CD14-positive monocyte (primary cell): ENCODE data around the gene TLR9. TPM values are rescaled to one million over a fixed set of nuclear protein-coding genes. Genes with fewer than 3 reads are reported as not detected.

Experiments
- DNase-seq, 3 donors: peaks; one replicate each; pipeline ENCODE4 v3.0.0-alpha.2; 2011 to 2022
- H2AFZ ChIP-seq: 2 replicates; pipeline ENCODE4 v1.6.0; 2012; ENCODE audit warnings: mild to moderate bottlenecking, low read depth, low read length, inconsistent platforms; ENCODE audit not compliant: insufficient read depth, poor library complexity, severe bottlenecking
- H3K27ac ChIP-seq, 2 donors: 1 replicate in 1 of 2; 2 replicates in 1 of 2; pipeline ENCODE4 v1.5.1; 2012 to 2013; ENCODE audit warnings: low read length in 2 of 2, control low read depth in 1 of 2, inconsistent platforms in 1 of 2, low read depth in 1 of 2, mild to moderate bottlenecking in 1 of 2
- H3K27me3 ChIP-seq, 2 donors: one replicate each; pipeline versions ENCODE4 v1.6.0 to v1.6.1; 2011 to 2013; ENCODE audit warnings: low read length in 2 of 2; ENCODE audit not compliant: control insufficient read depth in 2 of 2, insufficient read depth in 2 of 2
- H3K36me3 ChIP-seq, 2 donors: replicated peaks in 1 of 2; 1 replicate in 1 of 2; 2 replicates in 1 of 2; pipeline versions ENCODE4 v1.5.1 to v1.6.1; 2012 to 2013; ENCODE audit warnings: low read length in 2 of 2, control low read depth in 1 of 2, inconsistent platforms in 1 of 2, mild to moderate bottlenecking in 1 of 2; ENCODE audit not compliant: insufficient read depth in 2 of 2, control insufficient read depth in 1 of 2
- H3K4me1 ChIP-seq, 2 donors: 1 replicate in 1 of 2; 2 replicates in 1 of 2; pipeline versions ENCODE4 v1.5.1 to v1.6.1; 2012 to 2013; ENCODE audit warnings: low read length in 2 of 2, control low read depth in 1 of 2, inconsistent platforms in 1 of 2, mild to moderate bottlenecking in 1 of 2, moderate library complexity in 1 of 2; ENCODE audit not compliant: insufficient read depth in 2 of 2, control insufficient read depth in 1 of 2
- H3K4me2 ChIP-seq: replicated peaks from 2 replicates; pipeline ENCODE3; 2012; ENCODE audit warnings: low read length, moderate library complexity, mild to moderate bottlenecking; ENCODE audit not compliant: poor library complexity, severe bottlenecking; ENCODE audit errors: extremely low read depth
- H3K4me3 ChIP-seq, 3 experiments: fragments of 200-600 bp in 1 of 3; sonication (generic) in 1 of 3; replicated peaks in 1 of 3; 1 replicate in 2 of 3; 2 replicates in 1 of 3; pipeline ENCODE4 v1.5.1; 2011 to 2013; ENCODE audit warnings: low read length in 3 of 3, mild to moderate bottlenecking in 3 of 3, control low read depth in 2 of 3, low read depth in 2 of 3, inconsistent platforms in 1 of 3, moderate library complexity in 1 of 3
- H3K79me2 ChIP-seq: 2 replicates; pipeline ENCODE4 v1.6.0; 2012; ENCODE audit warnings: mild to moderate bottlenecking, control low read depth, inconsistent platforms, low read length, moderate library complexity; ENCODE audit not compliant: insufficient read depth
- H3K9ac ChIP-seq: 2 replicates; pipeline ENCODE4 v1.6.0; 2017; ENCODE audit warnings: low read length, mild to moderate bottlenecking; ENCODE audit not compliant: insufficient read depth, poor library complexity, severe bottlenecking
- H3K9me3 ChIP-seq, 2 donors: replicated peaks in 1 of 2; 1 replicate in 1 of 2; 2 replicates in 1 of 2; pipeline versions ENCODE4 v1.5.1 to v1.6.1; 2012 to 2013; ENCODE audit warnings: low read length in 2 of 2, control low read depth in 1 of 2; ENCODE audit not compliant: control insufficient read depth in 1 of 2, insufficient read depth in 1 of 2
- H4K20me1 ChIP-seq: 2 replicates; pipeline ENCODE4 v1.6.0; 2012; ENCODE audit warnings: mild to moderate bottlenecking, low read length, control low read depth, moderate library complexity; ENCODE audit not compliant: insufficient read depth
- H3K27ac Mint-ChIP-seq, 7 donors: one replicate each; pipeline ENCODE4 v1.8.0; 2020; ENCODE audit warnings: mild to moderate bottlenecking in 7 of 7, mixed read lengths in 7 of 7, moderate library complexity in 6 of 7, inconsistent platforms in 2 of 7
- H3K27me3 Mint-ChIP-seq, 3 donors: one replicate each; pipeline ENCODE4 v1.8.0; 2021 to 2022; ENCODE audit warnings: low read depth in 3 of 3, mild to moderate bottlenecking in 3 of 3, mixed read lengths in 3 of 3, moderate library complexity in 3 of 3, inconsistent platforms in 1 of 3
- H3K36me3 Mint-ChIP-seq, 2 donors: one replicate each; pipeline ENCODE4 v1.8.0; 2020; ENCODE audit warnings: mixed read lengths in 2 of 2, inconsistent platforms in 1 of 2, mild to moderate bottlenecking in 1 of 2
- H3K4me1 Mint-ChIP-seq: one replicate; pipeline ENCODE4 v1.8.0; 2020; ENCODE audit warnings: mild to moderate bottlenecking, mixed read lengths
- H3K4me3 Mint-ChIP-seq, 2 donors: one replicate each; pipeline ENCODE4 v1.8.0; 2020; ENCODE audit warnings: mild to moderate bottlenecking in 2 of 2, mixed read lengths in 2 of 2, moderate library complexity in 1 of 2
- H3K9me3 Mint-ChIP-seq, 7 donors: one replicate each; pipeline ENCODE4 v1.8.0; 2020 to 2022; ENCODE audit warnings: mixed read lengths in 7 of 7, mild to moderate bottlenecking in 6 of 7, moderate library complexity in 6 of 7, inconsistent platforms in 2 of 7
- WGBS: methylation state at CpG from one replicate; pipeline ENCODE4 v1.1.5; 2013; ENCODE audit warnings: missing lambda C conversion rate; ENCODE audit not compliant: insufficient coverage; 5-methylcytosine and 5-hydroxymethylcytosine counted together
- intact Hi-C, 2 donors: fragments of 100-400 bp; cut with micrococcal nuclease; formaldehyde crosslinking; loops; one replicate each; pipeline versions ENCODE4 v1.15.0 to v1.15.1; 2023
- polyA plus RNA-seq, 3 donors: library from polyadenylated mRNA; depleted of rRNA in 1 of 3; unstranded in 2 of 3; stranded (reverse) in 1 of 3; fragments of 300-500 nt in 2 of 3; fragments of >200 nt in 1 of 3; fragmentation: Illumina TruSeq in 2 of 3; gene quantifications; 1 replicate in 2 of 3; 2 replicates in 1 of 3; pipeline ENCODE4 v1.2.3, GENCODE V29; 2012 to 2021
- TF ChIP-seq, protein P1 (sequence below): fragments of 200-600 bp; IDR thresholded peaks from one replicate; pipeline ENCODE4 v1.8.0; 2022; ENCODE audit warnings: antibody characterized with exemption, mild to moderate bottlenecking

The TLR9 gene
- polyA plus RNA-seq, 3 donors = 0.91 TPM; not detected in 2

GRCh38 chr3:52197499-52197841 lies 28.0 kb downstream of the TLR9 start:
- Histone ChIP-seq H3K4me2 (peak overlapping the region; percentile 84), H3K36me3 (no peaks in the 10 kb centered on the region), H3K79me2 (peaks cover 37% of the 10 kb centered on the region), H3K4me3 (peak overlapping the region; percentile 3 to 86 (median 66)), H3K9ac (peak overlapping the region; percentile 88), H3K27me3 (no peaks in the 10 kb centered on the region), H2AFZ (peak overlapping the region; percentile 71), H3K27ac (peak overlapping the region; percentile 76 to 83), H3K4me1 (peaks cover 67 to 72% of the 10 kb centered on the region in 2 donors), H3K9me3 (no peaks in the 10 kb centered on the region), H4K20me1 (peaks cover 18% of the 10 kb centered on the region)
- peak overlapping the region; percentile 92 to 98 (median 93) for H3K27ac Mint-ChIP-seq
- H3K4me1 Mint-ChIP-seq = peaks cover 67% of the 10 kb centered on the region
- H3K27me3 Mint-ChIP-seq = peaks cover 0 to 4% (median 0%) of the 10 kb centered on the region in 3 donors
- H3K9me3 Mint-ChIP-seq = no peaks in the 10 kb centered on the region
- peaks cover 13 to 20% of the 10 kb centered on the region in 2 donors for H3K36me3 Mint-ChIP-seq
- DNase-seq = no peak
- H3K4me3 Mint-ChIP-seq = peak overlapping the region; percentile 97 to 98
- intact Hi-C loops = loop anchor here (5.0 kb wide), 2 partner anchors 45 to 135 kb away; partner anchors contain the start of gene POC1A (in 1 of the 2)
- TF ChIP-seq, protein P1, sequence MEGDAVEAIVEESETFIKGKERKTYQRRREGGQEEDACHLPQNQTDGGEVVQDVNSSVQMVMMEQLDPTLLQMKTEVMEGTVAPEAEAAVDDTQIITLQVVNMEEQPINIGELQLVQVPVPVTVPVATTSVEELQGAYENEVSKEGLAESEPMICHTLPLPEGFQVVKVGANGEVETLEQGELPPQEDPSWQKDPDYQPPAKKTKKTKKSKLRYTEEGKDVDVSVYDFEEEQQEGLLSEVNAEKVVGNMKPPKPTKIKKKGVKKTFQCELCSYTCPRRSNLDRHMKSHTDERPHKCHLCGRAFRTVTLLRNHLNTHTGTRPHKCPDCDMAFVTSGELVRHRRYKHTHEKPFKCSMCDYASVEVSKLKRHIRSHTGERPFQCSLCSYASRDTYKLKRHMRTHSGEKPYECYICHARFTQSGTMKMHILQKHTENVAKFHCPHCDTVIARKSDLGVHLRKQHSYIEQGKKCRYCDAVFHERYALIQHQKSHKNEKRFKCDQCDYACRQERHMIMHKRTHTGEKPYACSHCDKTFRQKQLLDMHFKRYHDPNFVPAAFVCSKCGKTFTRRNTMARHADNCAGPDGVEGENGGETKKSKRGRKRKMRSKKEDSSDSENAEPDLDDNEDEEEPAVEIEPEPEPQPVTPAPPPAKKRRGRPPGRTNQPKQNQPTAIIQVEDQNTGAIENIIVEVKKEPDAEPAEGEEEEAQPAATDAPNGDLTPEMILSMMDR = no peak
- WGBS = 58% methylated on average over 9 of the region's 10 CpGs

- no peak for DNase-seq
- H3K9ac ChIP-seq = no peak overlapping the region
- Mint-ChIP-seq H3K36me3 (peaks cover 13 to 17% of the 10 kb centered on the region in 2 donors), H3K4me3 (no peak overlapping the region), H3K27ac (peak overlapping the region; percentile 92 to 98 (median 93)), H3K9me3 (no peaks in the 10 kb centered on the region), H3K4me1 (peaks cover 62% of the 10 kb centered on the region), H3K27me3 (peaks cover 0 to 4% (median 0%) of the 10 kb centered on the region in 3 donors)
- no peaks in the 10 kb centered on the region for H3K27me3 ChIP-seq
- intact Hi-C loops = loop anchor here (5.0 kb wide), 2 partner anchors 45 to 135 kb away; partner anchors contain the start of gene POC1A (in 1 of the 2)
- TF ChIP-seq, protein P1 = no peak
- peak overlapping the region; percentile 84 for H3K4me2 ChIP-seq
- H2AFZ ChIP-seq = peak overlapping the region; percentile 71
- H3K27ac ChIP-seq = peak overlapping the region; percentile 76 to 83
- H4K20me1 ChIP-seq = peaks cover 16% of the 10 kb centered on the region
- WGBS = 94% methylated on average over 2 of the region's 3 CpGs
- no peaks in the 10 kb centered on the region for H3K9me3 ChIP-seq
- H3K79me2 ChIP-seq = peaks cover 37% of the 10 kb centered on the region
- H3K4me1 ChIP-seq = peaks cover 62 to 67% of the 10 kb centered on the region in 2 donors
- no peaks in the 10 kb centered on the region for H3K36me3 ChIP-seq
- H3K4me3 ChIP-seq = peak overlapping the region in 1 of 3 experiments; percentile 86
Observed at GRCh38 chr3:52196977-52197376, 28.5 kb downstream of the TLR9 start.
